NB4 (cell line): Measurements from ENCODE around the gene RGS16.

ENCODE experiments used
- CTCF ChIP-seq: IDR thresholded peaks from one replicate; pipeline ENCODE4 v1.5.1; 2012; ENCODE audit warnings: low read depth, low read length
- MYC ChIP-seq: IDR thresholded peaks from 2 replicates; pipeline ENCODE4 v1.6.1; 2011; ENCODE audit warnings: low read depth, low read length
- POLR2A ChIP-seq: IDR thresholded peaks from 2 replicates; pipeline ENCODE4 v1.6.1; 2011; ENCODE audit warnings: mild to moderate bottlenecking; ENCODE audit not compliant: insufficient read length; ENCODE audit errors: extremely low read depth

GRCh38 chr1:182637769-182638168 is 33.6 kb upstream of the RGS16 start:
- TF ChIP-seq CTCF (no peak), MYC (no peak), POLR2A (no peak)
